Ectodermal cell (in vitro differentiated cells): ENCODE results near the gene RGS11. TPM values are rescaled to one million over a fixed set of nuclear protein-coding genes. Genes with fewer than 3 reads are reported as not detected.

Experiments
- H3K27ac ChIP-seq: 2 replicates; pipeline ENCODE4 v1.7.0; 2013; ENCODE audit warnings: mild to moderate bottlenecking, low read depth, low read length; ENCODE audit not compliant: insufficient read depth, poor library complexity, severe bottlenecking
- H3K27me3 ChIP-seq: 2 replicates; pipeline ENCODE4 v1.7.0; 2013; ENCODE audit warnings: mild to moderate bottlenecking, low read length; ENCODE audit not compliant: insufficient read depth, control insufficient read depth, poor library complexity, severe bottlenecking
- H3K36me3 ChIP-seq: one replicate; pipeline ENCODE4 v1.7.0; 2013; ENCODE audit warnings: low read length; ENCODE audit not compliant: control insufficient read depth, insufficient read depth
- H3K4me1 ChIP-seq: one replicate; pipeline ENCODE4 v1.7.0; 2013; ENCODE audit warnings: low read length; ENCODE audit not compliant: control insufficient read depth, insufficient read depth
- H3K4me3 ChIP-seq: 2 replicates; pipeline ENCODE4 v1.7.0; 2013; ENCODE audit warnings: low read depth, low read length, control low read depth; ENCODE audit not compliant: insufficient read depth
- H3K9me3 ChIP-seq: 2 replicates; pipeline ENCODE4 v1.7.0; 2013; ENCODE audit warnings: mild to moderate bottlenecking, low read length, moderate library complexity; ENCODE audit not compliant: control insufficient read depth
- WGBS, 2 experiments: methylation state at CpG; one replicate each; pipeline ENCODE4 v1.1.7; 2013; ENCODE audit warnings: missing lambda C conversion rate in 2 of 2; 5-methylcytosine and 5-hydroxymethylcytosine counted together
- polyA plus RNA-seq, 4 experiments: library from polyadenylated mRNA; stranded (reverse); fragments of 50-300 nt; gene quantifications; one replicate each; pipeline ENCODE4 v1.2.3, GENCODE V29; 2013

Gene RGS11
- polyA plus RNA-seq (2013, experiment 1 of 4), result 1.7 TPM
- polyA plus RNA-seq (2013, experiment 2 of 4), result 1.5 TPM
- 1.5 TPM for polyA plus RNA-seq (2013, experiment 3 of 4)
- 1.7 TPM for polyA plus RNA-seq (2013, experiment 4 of 4)

DNA sequence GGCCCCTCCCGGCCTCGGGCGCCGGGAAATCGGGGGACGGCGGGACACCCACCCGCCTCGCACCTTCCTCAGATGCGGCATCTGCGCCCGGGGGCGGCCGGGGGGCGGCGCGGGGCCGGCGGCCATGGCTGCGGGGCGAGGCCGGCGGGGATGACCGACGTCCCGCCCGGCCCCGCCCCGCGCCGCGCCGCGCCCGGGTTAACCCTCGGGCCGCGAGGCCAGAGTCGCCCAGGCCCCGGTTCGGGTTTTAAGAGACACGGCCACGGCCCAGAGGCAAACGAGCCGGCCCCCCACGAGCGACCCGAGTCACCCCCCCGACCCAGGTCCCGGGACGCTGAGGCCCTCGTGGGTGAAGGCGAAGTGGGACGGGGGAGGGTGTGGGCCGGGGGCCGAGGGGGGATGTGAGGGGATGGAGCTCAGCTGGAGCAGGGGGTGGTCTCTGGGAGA, at the start of gene RGS11:
RGS11 (minus strand) TSS at position 159 of the 447 bp plus-strand sequence; CDS start at position 126, 33 bp downstream.
- Histone ChIP-seq H3K4me3 (peak within 1 kb of the TSS; percentile 35), H3K27ac (no peak within 1 kb of the TSS), H3K4me1 (peaks cover under 1% of the 10 kb centered on the region), H3K36me3 (no peaks in the 10 kb centered on the region), H3K27me3 (peaks cover 66% of the 10 kb centered on the region), H3K9me3 (no peaks in the 10 kb centered on the region)
- 7 to 8% methylated on average over 56 of the region's 56 CpGs for WGBS, 2 experiments

DNA sequence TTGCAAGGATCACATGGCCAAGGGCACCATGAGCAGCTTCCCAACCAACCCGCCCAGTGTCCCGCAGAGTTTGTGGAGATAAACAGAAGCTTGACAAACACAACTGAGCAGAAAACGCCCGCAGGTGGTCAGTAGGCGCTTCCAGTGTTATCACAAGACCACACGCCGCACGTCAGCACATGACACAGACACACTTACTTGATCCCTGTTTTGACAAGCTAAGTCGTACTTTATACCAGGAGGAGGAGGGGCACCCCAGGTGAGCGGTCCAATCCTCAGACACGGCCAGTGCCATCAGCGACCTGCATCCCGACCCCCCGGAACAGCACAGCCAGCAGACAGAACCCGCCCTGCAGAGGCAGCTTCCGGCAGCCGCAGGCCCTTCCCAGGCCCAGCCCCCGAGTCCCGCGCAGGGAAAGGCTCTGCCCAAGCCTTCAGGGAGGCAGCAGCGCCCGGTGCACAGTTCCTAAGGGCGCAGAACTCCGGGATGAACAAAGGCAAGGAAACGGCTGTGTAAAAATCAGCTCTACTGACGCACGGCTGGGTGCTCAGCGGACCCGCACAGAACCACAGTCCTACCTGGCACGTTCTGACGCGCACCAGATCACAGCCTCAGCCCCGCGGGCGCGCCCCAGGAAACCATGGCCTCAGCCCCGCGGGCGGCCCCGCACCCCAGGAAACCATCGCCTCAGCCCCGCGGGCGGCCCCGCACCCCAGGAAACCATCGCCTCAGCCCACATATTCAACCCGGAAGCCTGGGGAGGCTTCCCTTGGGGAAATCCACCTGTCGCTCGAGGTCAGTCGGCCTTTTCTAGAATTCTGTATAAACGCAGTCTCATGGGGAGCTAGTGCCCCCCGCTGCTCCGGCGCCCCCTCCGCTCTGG, 48.9 kb upstream of the RGS11 start:
- Histone ChIP-seq H3K27me3 (no peaks in the 10 kb centered on the region), H3K4me3 (no peak overlapping the region), H3K27ac (no peak overlapping the region), H3K4me1 (peaks cover 3% of the 10 kb centered on the region), H3K9me3 (no peaks in the 10 kb centered on the region), H3K36me3 (no peaks in the 10 kb centered on the region)
- WGBS, 2 experiments, result 87 to 88% methylated on average over 55 of the region's 55 CpGs

- Histone ChIP-seq H3K4me3 (no peak overlapping the region), H3K27me3 (no peaks in the 10 kb centered on the region)
- 92 to 93% methylated on average over 17 of the region's 17 CpGs for WGBS, 2 experiments
Measured at GRCh38 chr16:324201-324450, 48.4 kb upstream of the RGS11 start.

GRCh38 chr16:322476-323143, 46.9 kb upstream of the RGS11 start:
- WGBS, 2 experiments, result 93 to 94% methylated on average over 13 of the region's 13 CpGs
- H3K27ac ChIP-seq, result no peak overlapping the region
- no peaks in the 10 kb centered on the region for H3K36me3 ChIP-seq
- peaks cover 3% of the 10 kb centered on the region for H3K4me1 ChIP-seq
- H3K27me3 ChIP-seq, result no peaks in the 10 kb centered on the region
- H3K9me3 ChIP-seq, result no peaks in the 10 kb centered on the region
- no peak overlapping the region for H3K4me3 ChIP-seq

More at GRCh38 chr16:324201-324450, 48.4 kb upstream of the RGS11 start:
- no peaks in the 10 kb centered on the region for H3K9me3 ChIP-seq
- H3K36me3 ChIP-seq, result no peaks in the 10 kb centered on the region
- no peak overlapping the region for H3K27ac ChIP-seq
- H3K4me1 ChIP-seq, result peaks cover 3% of the 10 kb centered on the region

- Histone ChIP-seq H3K27me3 (no peaks in the 10 kb centered on the region), H3K4me1 (no peaks in the 10 kb centered on the region), H3K9me3 (no peaks in the 10 kb centered on the region), H3K27ac (no peak overlapping the region), H3K36me3 (no peaks in the 10 kb centered on the region), H3K4me3 (no peak overlapping the region)
- WGBS, 2 experiments, result 80 to 87% methylated on average over 9 of the region's 9 CpGs
Measured at GRCh38 chr16:321532-321931, 45.8 kb upstream of the RGS11 start.

DNA sequence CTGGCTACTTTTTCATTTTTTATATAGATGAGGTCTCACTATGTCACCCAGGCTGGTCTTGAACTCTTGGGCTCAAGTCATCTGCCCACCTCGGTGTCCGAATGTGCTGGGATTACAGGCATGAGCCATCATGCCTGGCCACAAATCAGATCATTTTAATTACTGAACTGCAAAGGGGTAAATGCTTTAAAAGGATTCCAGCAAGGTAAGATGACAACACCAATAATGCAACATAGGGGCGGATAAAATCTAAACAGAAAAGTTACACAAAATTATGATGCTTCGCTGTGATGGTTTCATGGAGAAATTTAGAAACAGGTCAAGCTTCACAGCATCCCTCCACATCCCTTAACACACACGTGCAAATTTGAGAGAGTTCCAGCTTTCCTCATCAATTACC, 44.5 kb upstream of the RGS11 start:
- WGBS, 2 experiments, result 91 to 98% methylated on average over 5 of the region's 5 CpGs
- no peaks in the 10 kb centered on the region for H3K27me3 ChIP-seq
- H3K9me3 ChIP-seq, result no peaks in the 10 kb centered on the region
- no peak overlapping the region for H3K4me3 ChIP-seq
- no peaks in the 10 kb centered on the region for H3K4me1 ChIP-seq
- H3K27ac ChIP-seq, result no peak overlapping the region
- H3K36me3 ChIP-seq, result no peaks in the 10 kb centered on the region

DNA sequence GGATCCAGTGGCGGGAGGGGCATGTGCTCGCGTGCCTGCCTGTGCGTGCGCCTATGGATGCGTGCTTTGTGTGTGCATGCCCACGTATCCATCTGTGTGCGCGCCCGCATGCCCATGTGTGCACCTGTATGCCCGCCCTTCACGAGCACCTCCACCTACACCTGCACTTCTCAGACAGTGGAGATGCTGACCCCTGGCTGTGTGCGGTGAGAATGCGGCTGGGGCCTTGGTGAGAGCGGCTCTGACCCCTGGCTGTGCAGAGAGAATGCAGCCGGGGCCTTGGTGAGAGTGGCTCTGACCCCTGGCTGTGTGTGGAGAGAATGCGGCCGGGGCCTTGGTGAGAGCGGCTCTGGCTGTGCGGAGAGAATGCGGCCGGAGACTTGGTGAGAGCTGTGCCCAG, 42.9 kb upstream of the RGS11 start:
- Histone ChIP-seq H3K27ac (no peak overlapping the region), H3K4me3 (no peak overlapping the region), H3K4me1 (no peaks in the 10 kb centered on the region), H3K27me3 (no peaks in the 10 kb centered on the region), H3K36me3 (no peaks in the 10 kb centered on the region), H3K9me3 (no peaks in the 10 kb centered on the region)
- 67 to 69% methylated on average over 22 of the region's 22 CpGs for WGBS, 2 experiments

- 94% methylated on average over 5 of the region's 5 CpGs for WGBS, 2 experiments
- Histone ChIP-seq H3K9me3 (no peaks in the 10 kb centered on the region), H3K27me3 (no peaks in the 10 kb centered on the region), H3K27ac (no peak overlapping the region), H3K4me1 (no peaks in the 10 kb centered on the region), H3K36me3 (no peaks in the 10 kb centered on the region), H3K4me3 (no peak overlapping the region)
Measured at GRCh38 chr16:317583-317982, 41.8 kb upstream of the RGS11 start.

DNA sequence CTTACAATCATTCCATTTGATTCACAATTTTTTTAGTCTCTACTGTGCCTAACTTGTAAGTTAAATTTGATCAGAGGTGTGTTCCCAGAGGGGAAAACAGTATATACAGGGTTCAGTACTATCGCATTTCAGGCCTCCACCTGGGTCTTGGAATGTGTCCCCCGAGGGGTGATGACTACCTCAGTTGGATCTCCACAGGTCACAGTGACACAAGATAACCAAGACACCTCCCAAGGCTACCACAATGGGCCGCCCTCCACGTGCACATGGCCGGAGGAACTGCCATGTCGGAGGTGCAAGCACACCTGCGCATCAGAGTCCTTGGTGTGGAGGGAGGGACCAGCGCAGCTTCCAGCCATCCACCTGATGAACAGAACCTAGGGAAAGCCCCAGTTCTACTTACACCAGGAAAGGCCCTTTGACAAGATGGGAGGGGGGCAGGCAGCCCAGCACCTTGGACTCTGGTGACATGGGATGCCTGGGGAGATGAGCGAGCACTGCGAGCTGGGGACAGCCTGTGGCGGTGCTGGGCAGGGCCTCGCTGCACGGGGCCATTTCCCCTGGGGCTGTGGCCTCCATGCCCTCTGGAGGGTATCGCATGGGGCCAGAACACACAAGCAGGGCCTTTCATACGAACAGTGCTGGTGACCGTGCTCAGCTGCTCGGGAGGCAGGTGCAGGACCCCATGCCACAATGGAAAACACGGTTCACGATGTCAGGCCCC, 41.2 kb upstream of the RGS11 start:
- H3K9me3 ChIP-seq, result no peaks in the 10 kb centered on the region
- H3K36me3 ChIP-seq, result no peaks in the 10 kb centered on the region
- 92% methylated on average over 19 of the region's 19 CpGs for WGBS, 2 experiments
- no peaks in the 10 kb centered on the region for H3K27me3 ChIP-seq
- H3K27ac ChIP-seq, result no peak overlapping the region
- no peak overlapping the region for H3K4me3 ChIP-seq
- H3K4me1 ChIP-seq, result no peaks in the 10 kb centered on the region

DNA sequence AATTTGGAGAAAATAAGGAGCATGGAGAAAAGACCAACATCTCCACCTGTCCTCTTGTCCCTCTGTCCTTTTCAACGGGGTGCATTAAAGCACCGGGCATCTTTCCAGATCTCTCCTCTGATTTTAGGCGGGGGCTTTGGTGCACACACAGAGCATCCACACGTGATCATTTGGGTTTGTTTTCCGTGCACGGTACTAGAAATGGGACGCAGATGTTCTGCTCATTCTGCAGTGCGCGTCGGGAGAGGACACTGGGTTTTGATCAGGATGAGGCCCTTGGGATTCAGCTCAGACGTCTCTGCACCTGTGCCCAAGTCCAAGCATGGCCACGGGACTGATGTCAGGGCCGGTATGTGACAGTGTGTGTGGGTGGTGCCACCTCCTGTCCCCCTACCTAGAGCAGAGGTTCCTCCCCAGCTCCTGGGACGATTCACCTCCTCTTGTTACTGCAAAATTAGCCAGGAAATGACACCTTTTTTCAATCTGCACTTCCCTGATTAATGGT, 39.1 kb upstream of the RGS11 start:
- WGBS, 2 experiments, result 92 to 94% methylated on average over 14 of the region's 14 CpGs

More for the DNA sequence above, 39.1 kb upstream of the RGS11 start:
- H3K36me3 ChIP-seq, result no peaks in the 10 kb centered on the region
- H3K27me3 ChIP-seq, result no peaks in the 10 kb centered on the region
- H3K9me3 ChIP-seq, result no peaks in the 10 kb centered on the region
- no peak overlapping the region for H3K4me3 ChIP-seq
- no peak overlapping the region for H3K27ac ChIP-seq
- H3K4me1 ChIP-seq, result no peaks in the 10 kb centered on the region
